ENCODE data around the gene WARS2. TPM values are rescaled to one million over a fixed set of nuclear protein-coding genes. Genes with fewer than 3 reads are reported as not detected.
"Not testable (repeated sequence)": the region's sequence is repeated elsewhere in the genome, so short reads cannot be mapped to it uniquely, and the experiment has no call there.

Gene WARS2
- total RNA-seq, 1 donor: 23.9 TPM

- Histone ChIP-seq H3K4me2 (ENCODE audit: insufficient read depth, low read length) (no peak overlapping the region), H3K27ac (ENCODE audit: low read depth, low read length) (peak overlapping the region; percentile 3), H3K4me3 (ENCODE audit: insufficient read depth, low read length) (no peak overlapping the region), H3K27me3 (ENCODE audit: insufficient read depth, low read length) (no peaks in the 10 kb centered on the region), H3K9me3 (ENCODE audit: low read depth, low read length) (no peaks in the 10 kb centered on the region), H3K4me1 (ENCODE audit: insufficient read depth, low read length) (peaks cover 16% of the 10 kb centered on the region), H4K20me1 (ENCODE audit: insufficient read depth, low read length) (no peaks in the 10 kb centered on the region), H3K36me3 (ENCODE audit: insufficient read depth, low read length) (no peaks in the 10 kb centered on the region), H3K79me2 (ENCODE audit: insufficient read depth, low read length) (no peaks in the 10 kb centered on the region), H2AFZ (ENCODE audit: low read length) (no peak overlapping the region)
- peak; percentile 72 for DNase-seq (ENCODE audit: insufficient read length, low spot score, missing footprints)
- TF ChIP-seq, protein P1, sequence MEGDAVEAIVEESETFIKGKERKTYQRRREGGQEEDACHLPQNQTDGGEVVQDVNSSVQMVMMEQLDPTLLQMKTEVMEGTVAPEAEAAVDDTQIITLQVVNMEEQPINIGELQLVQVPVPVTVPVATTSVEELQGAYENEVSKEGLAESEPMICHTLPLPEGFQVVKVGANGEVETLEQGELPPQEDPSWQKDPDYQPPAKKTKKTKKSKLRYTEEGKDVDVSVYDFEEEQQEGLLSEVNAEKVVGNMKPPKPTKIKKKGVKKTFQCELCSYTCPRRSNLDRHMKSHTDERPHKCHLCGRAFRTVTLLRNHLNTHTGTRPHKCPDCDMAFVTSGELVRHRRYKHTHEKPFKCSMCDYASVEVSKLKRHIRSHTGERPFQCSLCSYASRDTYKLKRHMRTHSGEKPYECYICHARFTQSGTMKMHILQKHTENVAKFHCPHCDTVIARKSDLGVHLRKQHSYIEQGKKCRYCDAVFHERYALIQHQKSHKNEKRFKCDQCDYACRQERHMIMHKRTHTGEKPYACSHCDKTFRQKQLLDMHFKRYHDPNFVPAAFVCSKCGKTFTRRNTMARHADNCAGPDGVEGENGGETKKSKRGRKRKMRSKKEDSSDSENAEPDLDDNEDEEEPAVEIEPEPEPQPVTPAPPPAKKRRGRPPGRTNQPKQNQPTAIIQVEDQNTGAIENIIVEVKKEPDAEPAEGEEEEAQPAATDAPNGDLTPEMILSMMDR (IDR thresholded peaks at IDR 0.05; ENCODE audit: extremely low read depth, low read depth, low read length): no peak
Observed at GRCh38 chr1:119159111-119159510, 18.7 kb upstream of the WARS2 start.

- not testable (repeated sequence) for H4K20me1 ChIP-seq (ENCODE audit: insufficient read depth, low read length); H3K4me2 ChIP-seq (ENCODE audit: insufficient read depth, low read length); H2AFZ ChIP-seq (ENCODE audit: low read length); DNase-seq (ENCODE audit: insufficient read length, low spot score, missing footprints); H3K79me2 ChIP-seq (ENCODE audit: insufficient read depth, low read length); H3K36me3 ChIP-seq (ENCODE audit: insufficient read depth, low read length); H3K4me3 ChIP-seq (ENCODE audit: insufficient read depth, low read length); H3K27me3 ChIP-seq (ENCODE audit: insufficient read depth, low read length); H3K9me3 ChIP-seq (ENCODE audit: low read depth, low read length); H3K27ac ChIP-seq (ENCODE audit: low read depth, low read length)
- H3K4me1 ChIP-seq (ENCODE audit: insufficient read depth, low read length): peaks cover 16% of the 10 kb centered on the region
Observed at GRCh38 chr1:119156761-119157160, 16.3 kb upstream of the WARS2 start.

- not testable (repeated sequence) for H3K79me2 ChIP-seq (ENCODE audit: insufficient read depth, low read length); H3K4me3 ChIP-seq (ENCODE audit: insufficient read depth, low read length); H3K4me2 ChIP-seq (ENCODE audit: insufficient read depth, low read length); H3K27me3 ChIP-seq (ENCODE audit: insufficient read depth, low read length); H4K20me1 ChIP-seq (ENCODE audit: insufficient read depth, low read length); H3K36me3 ChIP-seq (ENCODE audit: insufficient read depth, low read length); H2AFZ ChIP-seq (ENCODE audit: low read length); H3K4me1 ChIP-seq (ENCODE audit: insufficient read depth, low read length); H3K9me3 ChIP-seq (ENCODE audit: low read depth, low read length); H3K27ac ChIP-seq (ENCODE audit: low read depth, low read length); DNase-seq (ENCODE audit: insufficient read length, low spot score, missing footprints)
Observed at GRCh38 chr1:119155069-119155468, 14.6 kb upstream of the WARS2 start.

DNA sequence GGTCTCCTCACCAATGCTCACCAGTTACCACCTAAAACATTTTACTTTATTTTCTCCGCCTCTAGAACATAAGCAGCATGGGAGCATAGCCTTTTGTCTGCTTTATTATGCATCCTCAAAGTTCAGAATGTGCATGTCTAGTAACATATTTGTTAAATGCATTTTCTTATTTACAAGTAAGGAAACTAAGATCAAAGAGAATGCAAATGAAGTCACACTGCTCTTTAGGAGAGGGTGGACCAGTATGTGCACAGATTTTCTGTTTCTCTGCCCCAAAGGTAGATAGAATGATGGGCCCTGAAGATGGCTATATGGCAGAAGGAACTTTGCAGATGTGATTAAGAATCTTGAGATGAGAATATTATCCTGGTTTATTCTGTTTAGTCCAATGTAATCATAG lies 9.7 kb upstream of the WARS2 start:
- H3K79me2 ChIP-seq (ENCODE audit: insufficient read depth, low read length): no peaks in the 10 kb centered on the region
- no peak overlapping the region for H2AFZ ChIP-seq (ENCODE audit: low read length)
- no peaks in the 10 kb centered on the region for H4K20me1 ChIP-seq (ENCODE audit: insufficient read depth, low read length)
- no peak overlapping the region for H3K4me2 ChIP-seq (ENCODE audit: insufficient read depth, low read length)
- H3K27ac ChIP-seq (ENCODE audit: low read depth, low read length): no peak overlapping the region
- H3K4me1 ChIP-seq (ENCODE audit: insufficient read depth, low read length): peaks cover 6% of the 10 kb centered on the region
- no peaks in the 10 kb centered on the region for H3K9me3 ChIP-seq (ENCODE audit: low read depth, low read length)
- no peaks in the 10 kb centered on the region for H3K36me3 ChIP-seq (ENCODE audit: insufficient read depth, low read length)
- no peak overlapping the region for H3K4me3 ChIP-seq (ENCODE audit: insufficient read depth, low read length)
- TF ChIP-seq, protein P1 (IDR thresholded peaks at IDR 0.05; ENCODE audit: extremely low read depth, low read depth, low read length): no peak
- DNase-seq (ENCODE audit: insufficient read length, low spot score, missing footprints): no peak
- no peaks in the 10 kb centered on the region for H3K27me3 ChIP-seq (ENCODE audit: insufficient read depth, low read length)

DNA sequence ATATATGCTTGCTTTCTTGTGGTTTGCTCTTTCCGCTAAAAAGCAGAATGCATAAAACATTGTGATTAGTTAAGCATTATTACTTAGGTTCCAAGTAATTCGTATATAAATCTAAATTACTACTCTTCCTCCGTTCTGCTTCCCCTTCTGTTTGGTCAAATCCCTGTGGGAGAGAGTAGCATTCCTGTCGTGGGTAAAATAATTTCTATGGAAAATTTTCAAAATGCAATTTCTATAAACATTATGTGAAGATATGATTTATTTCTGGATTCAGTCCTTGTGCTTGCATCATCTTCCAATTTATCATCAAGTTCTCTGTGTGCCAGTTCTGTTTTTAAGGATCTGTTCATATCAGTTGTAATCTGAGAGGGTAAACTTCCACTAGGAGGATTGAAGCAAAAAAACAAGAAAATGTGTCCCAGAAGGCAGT lies 7.2 kb upstream of the WARS2 start:
- DNase-seq (ENCODE audit: insufficient read length, low spot score, missing footprints): no peak
- TF ChIP-seq, protein P1 (IDR thresholded peaks at IDR 0.05; ENCODE audit: extremely low read depth, low read depth, low read length): no peak
- Histone ChIP-seq H3K79me2 (ENCODE audit: insufficient read depth, low read length) (no peaks in the 10 kb centered on the region), H3K4me1 (ENCODE audit: insufficient read depth, low read length) (peaks cover 6% of the 10 kb centered on the region), H3K4me3 (ENCODE audit: insufficient read depth, low read length) (no peak overlapping the region), H4K20me1 (ENCODE audit: insufficient read depth, low read length) (no peaks in the 10 kb centered on the region), H3K4me2 (ENCODE audit: insufficient read depth, low read length) (no peak overlapping the region), H3K27me3 (ENCODE audit: insufficient read depth, low read length) (no peaks in the 10 kb centered on the region), H2AFZ (ENCODE audit: low read length) (no peak overlapping the region), H3K9me3 (ENCODE audit: low read depth, low read length) (no peaks in the 10 kb centered on the region), H3K36me3 (ENCODE audit: insufficient read depth, low read length) (no peaks in the 10 kb centered on the region), H3K27ac (ENCODE audit: low read depth, low read length) (no peak overlapping the region)

Data from osteoblast (primary cell).